Ramos (cell line): ENCODE measurements around the gene ANKRD13B.

Experiments used
- in situ Hi-C: fragments of 300-500 bp; cut with MboI; formaldehyde crosslinking; loops from one replicate; pipeline ENCODE4 v1.14.3; 2022; ENCODE audit warnings: low sequenced_read_pairs; ENCODE audit not compliant: unreplicated experiment

The ANKRD13B gene

GRCh38 chr17:29578626-29579485 lies 14.1 kb upstream of the ANKRD13B start:
- in situ Hi-C loops = loop anchor here (10.0 kb wide), 1 partner anchor 206 kb away; no protein-coding TSS in a partner anchor

DNA sequence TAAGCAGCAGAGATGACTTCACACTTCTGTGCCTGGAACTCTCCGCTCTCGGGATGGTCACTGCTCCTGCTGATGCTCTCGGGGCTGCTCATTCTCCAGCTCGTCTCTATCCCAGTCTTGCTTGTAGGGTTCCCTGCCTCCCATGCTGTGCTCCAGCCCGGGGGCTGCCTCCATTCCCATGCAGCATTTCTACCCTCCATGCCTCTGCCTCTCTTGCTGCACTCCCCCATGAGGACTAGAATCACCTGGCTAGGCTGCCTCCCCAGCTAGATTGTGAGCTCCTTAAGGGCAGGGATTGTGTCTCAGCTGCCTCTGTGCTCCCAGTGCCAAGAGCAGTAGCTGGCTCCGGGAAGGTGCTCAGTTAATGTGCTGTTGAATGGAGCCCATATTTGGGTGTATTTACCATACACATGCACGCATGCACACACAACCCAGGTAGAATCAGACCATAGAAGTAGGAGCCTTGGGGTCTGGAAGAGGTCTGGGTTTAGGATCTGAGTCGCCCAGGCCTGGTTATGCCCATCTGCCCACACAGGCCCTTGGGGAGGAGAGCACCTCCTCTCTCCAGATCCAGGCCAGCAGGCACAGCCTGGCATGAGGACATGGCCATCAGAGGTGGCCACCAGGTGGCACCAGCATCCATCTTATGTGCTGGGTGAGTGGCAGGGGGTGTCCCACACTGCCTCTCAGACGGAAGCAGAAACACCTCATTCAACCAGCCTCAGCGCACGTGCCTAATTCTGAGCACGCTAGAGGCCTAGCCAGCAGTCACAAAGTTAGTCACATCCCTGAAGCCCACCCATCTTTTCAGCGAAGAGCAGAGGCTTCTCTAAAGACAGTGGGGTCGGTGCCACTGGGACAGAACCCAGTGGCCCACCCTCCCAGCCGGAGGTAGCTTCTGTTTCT lies 12.8 kb upstream of the ANKRD13B start:
- in situ Hi-C loops = loop anchor here (10.0 kb wide), 1 partner anchor 205 kb away; no protein-coding TSS in a partner anchor

DNA sequence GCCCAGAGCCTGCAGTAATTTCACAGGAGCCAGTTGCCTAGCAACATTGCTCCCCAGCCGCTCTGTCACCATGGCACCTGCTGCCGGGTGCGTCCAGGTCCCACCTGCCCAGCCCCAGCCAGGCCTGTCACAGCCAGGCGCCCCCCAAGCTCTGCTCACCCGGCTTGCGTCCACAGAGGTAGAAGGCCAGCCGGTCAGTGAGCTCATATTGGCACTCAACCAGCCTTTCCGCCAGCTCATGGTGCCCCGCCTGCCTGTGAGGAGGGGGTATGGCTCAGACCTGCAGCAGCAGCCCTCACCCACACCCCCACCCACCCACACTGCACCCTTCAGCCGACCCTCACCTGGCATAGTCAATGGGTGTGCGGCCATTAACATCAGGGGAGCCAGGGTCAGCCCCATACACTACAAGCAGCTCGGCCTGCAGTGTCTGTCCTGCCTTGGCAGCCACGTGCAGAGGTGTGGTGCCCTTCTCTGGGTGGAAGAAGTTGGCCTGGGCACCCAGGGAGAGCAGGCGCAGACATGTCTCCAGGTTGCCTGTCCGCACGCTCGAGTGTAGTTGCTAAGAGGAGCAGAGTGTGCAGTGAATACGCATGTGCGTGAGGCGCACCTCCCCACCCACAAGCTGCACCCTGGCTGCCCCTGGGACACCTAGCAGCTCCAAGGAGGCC lies 11.2 kb upstream of the ANKRD13B start:
- in situ Hi-C loops = no loop called here

DNA sequence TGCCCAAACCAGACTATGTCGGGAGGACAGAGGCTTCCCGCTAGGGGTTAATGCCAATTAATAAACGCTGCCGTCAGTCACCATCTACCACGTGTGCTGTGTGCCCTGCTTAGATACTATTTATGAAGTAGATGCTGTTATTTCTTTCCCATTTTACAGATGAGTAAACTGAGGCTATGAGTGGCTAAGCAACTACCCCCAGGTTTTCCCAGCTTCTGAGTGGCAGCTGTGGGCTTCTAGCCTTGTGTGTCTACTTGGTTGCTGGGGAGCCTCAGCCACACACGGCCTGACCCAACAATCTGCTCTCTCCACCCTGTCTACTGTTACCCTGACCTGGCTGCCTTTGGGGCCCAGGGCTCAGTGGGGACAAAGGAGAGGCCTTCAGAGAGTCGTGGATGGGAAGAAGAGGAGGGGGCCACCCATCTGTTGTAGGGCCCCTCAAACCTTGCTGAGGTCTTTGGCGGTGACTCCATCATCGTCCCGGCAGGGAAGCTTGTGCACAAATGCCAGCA lies 10.6 kb upstream of the ANKRD13B start:
- in situ Hi-C loops = no loop called here

- in situ Hi-C loops = no loop called here
Observed at GRCh38 chr17:29582772-29583171, 10.2 kb upstream of the ANKRD13B start.

DNA sequence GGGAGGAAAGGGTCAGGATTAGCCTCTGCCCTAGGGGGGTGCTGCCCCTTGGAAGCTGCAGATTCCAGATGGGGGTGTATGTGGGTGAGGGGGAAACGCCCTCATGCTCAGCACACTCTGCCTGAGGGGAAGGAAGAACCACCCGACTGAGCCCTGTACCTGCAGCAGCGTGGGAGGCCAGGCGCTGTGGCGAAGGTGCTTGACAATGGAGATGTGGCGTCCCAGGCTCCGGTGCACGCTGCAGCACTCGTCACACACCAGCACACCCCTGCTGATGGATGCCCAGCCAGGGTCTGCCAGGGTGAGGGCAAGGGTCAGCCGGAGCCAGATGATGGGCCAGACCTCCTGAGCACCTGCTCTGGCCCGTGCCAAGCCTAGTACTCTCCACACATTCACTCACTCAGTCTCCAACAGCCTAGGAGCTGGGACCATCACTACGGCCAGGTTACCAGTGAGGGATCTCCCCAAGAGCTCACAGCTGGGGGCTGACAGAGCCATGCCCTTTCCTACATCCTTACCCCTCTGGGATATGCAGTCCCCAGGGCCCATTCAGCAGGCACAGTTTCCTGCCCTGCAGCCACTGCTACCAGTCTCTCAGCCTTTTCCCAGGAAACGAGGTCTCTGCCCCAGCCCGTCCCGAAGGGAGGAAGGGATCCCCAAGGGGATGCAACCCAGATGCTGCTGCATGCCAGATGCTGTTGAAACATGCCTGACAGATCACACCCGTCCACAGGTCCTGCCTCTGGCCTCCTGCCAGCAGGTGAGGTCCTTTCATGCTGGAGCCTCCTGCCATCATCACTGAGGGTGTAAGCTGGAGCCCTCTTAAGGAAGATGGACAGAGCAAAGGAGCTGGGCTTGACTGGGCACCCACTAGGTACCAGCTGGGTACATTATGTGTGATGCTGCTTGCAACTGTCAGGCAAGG lies 9.3 kb upstream of the ANKRD13B start:
- in situ Hi-C loops = no loop called here

DNA sequence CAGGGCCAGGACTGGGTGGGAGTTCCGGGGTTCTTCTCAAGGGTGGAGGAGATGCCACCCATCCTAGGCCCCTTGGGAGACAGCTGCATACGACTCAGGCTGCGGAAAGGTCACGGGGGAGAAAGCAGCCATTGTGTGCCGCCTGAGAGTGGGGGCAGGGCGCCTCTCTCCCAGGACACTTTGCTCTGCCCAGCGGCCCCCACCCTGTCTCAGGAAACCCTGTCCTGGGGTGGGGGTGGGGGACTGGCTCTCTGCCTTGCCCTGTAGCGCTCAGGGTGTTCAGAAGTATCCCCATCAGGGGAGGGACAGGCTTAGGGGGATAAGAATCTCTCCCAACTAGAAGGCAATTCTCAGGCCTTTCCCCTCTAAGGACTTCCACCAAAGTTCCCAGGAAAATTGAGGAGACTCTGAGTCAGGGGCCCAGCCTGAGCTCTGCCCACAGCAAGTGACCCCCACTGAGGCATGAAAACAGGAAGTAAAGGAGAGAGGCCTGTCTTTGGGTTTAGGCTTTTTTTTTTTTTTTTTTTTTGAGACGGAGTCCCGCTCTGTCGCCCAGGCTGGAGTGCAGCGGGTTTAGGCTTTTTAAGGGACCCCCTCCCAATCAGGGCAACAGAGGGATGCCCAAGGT lies 8.4 kb upstream of the ANKRD13B start:
- in situ Hi-C loops = no loop called here

DNA sequence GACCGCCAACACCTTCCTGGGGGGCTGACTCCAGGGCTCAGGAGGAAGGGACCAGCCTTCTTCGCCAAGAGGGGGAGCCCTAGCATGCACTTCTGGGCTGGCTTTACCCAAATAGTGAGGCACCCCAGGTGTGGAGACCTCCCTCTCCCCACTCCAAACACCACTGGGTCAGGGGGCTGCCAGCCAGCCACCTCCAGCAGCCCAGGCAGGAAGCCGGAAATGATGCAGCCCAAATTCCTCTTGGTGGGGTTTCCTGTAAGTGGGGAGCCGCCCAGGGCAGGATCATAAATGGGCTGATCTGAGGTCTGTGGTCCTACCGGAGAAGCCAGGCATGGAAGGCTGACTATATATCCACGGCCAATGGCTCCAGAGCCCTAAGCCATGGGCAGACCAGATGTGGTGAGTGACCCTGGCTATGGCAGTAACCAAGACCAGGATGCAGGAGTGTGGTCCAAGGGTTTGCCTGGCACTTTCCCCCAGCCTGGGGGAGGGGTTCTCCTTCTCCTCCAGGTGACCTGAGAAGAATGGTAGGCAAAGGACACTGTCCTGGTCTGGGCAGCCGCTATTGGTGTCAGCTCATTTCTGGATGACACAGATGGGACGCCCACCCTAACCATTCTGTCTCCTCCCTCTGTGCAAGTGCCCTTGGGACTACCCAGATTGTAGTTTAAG lies 7.7 kb upstream of the ANKRD13B start:
- in situ Hi-C loops = no loop called here

DNA sequence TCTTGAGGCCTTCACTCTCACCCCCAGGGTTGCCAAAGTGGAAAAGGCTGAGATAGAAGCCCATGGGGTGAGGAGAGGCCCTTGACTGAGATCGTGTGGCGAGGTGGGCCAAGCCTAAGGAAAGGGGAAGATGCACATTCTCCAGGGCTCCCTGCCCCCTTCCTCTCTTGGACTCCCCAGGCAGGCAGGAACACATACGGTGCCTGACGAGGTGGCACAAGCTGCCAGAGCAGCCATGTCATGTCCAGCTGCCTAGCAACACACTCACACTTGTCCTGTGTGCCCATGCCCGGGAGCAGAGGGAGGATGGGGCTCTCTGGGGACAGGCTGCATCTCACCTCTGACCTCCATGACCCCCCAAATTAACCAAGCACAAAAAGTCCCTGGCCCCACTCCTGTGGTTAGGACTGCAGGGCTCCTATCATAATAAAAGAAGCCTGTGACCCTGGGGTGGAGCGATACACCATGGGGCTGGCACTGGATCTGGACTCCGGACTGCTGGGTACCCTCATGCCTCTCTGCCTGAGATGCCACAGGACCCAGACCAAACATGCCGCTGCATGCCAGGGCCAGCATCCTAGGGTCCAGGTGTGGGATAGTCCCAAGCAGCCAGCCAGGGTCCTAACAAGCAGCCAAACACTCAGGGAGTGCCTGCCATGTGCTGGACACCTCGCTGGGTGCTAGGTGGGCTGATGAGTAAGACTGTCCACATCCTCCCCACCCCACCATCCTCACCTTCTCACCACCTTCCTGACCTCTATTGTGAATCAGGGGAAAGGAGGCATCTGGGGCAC lies 6.1 kb upstream of the ANKRD13B start:
- in situ Hi-C loops = no loop called here

DNA sequence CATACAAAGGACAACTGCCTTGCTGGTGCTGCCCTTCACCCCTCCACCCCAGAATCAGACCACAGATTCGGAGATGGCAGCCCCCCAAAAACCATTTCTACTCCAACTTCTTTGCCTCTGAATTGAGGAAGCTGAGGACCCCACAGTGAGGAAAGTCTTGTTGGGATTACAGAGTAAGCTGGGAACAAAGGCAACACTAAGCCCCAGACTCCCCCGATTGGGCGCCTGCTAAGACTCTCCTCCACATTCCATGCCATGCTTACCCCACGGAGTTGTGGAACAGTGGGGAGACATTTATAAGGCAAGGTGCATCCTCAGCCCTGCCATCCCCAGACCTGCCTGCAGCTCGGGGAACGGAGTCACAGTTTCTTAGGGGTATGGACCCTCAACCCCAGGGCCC lies 5.3 kb upstream of the ANKRD13B start:
- in situ Hi-C loops = no loop called here

DNA sequence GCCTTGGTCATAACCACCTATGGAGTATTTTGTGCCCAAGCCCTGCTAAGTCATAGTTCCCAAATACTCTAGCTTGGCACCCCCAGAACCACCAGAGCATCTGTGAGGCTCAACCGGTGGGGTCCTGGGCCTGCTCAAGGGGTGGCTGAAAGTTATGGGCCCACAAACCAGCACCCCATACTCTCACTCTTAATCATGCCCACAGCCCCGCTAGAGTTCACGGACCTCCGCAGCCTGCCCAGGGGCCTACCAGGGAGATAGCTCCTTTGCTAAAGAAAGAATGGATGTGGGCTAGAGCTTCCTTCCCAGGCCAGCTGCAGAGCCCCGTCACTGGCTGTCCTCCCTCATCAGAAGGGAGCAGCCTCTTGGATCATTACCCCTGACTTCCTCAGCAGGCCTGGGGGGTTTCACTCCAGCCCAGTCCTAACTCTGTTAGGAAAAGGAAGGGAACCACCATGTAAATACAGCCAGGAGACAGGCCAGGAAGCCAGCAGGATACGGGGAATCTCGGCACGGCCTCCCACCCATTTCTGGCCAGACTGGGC lies 4.8 kb upstream of the ANKRD13B start:
- in situ Hi-C loops = no loop called here

GRCh38 chr17:29588562-29589411 lies 4.1 kb upstream of the ANKRD13B start:
- in situ Hi-C loops = no loop called here

DNA sequence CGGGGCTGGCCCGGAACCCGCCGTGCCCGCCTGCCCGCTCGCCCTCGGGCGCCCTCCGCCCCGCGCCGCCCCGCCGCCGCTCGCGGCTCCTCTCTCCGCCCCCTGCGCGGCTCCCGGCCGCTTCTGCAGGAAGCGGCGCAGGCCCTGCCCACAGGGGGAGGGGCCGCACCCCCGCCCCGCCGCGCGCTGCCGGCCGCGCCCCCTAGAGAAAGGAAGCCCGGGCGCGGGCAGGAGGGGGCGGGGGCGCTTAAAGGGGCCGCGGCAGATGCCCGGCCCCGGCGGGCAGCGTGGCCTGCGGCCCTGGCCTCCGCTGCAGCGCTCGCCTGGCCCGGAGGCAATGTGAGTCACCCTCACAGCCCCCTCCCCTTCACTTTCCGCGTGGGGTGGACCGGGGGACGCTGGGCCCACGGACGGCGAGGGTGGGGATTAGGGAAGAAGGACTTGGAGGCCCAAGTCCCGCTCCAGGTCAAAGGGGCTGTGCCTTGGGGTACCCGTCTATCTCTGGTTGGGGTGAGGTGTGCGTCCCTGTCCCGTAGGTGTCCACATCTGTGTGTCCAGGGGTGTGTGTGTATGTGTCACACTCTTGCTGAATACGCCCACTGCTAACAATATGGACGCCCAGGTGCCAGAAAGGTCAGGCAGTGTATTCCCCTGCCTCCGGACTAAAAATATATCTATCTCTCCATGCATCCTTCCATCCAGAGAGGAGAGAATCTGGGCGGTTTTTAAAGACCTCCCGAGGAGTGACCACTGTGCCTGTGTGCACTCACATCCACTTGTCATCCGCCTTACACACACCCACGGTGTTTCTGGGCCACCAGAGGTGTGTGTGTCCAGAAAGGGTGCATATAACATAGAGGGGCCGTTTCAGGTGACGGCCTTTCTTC lies 3.2 kb upstream of the ANKRD13B start, which contains the start of gene GIT1:
TSS of gene GIT1 (minus strand) at position 125 of the 887 bp plus-strand sequence. CDS start 270 bp downstream, outside the sequence.
- in situ Hi-C loops = no loop called here

DNA sequence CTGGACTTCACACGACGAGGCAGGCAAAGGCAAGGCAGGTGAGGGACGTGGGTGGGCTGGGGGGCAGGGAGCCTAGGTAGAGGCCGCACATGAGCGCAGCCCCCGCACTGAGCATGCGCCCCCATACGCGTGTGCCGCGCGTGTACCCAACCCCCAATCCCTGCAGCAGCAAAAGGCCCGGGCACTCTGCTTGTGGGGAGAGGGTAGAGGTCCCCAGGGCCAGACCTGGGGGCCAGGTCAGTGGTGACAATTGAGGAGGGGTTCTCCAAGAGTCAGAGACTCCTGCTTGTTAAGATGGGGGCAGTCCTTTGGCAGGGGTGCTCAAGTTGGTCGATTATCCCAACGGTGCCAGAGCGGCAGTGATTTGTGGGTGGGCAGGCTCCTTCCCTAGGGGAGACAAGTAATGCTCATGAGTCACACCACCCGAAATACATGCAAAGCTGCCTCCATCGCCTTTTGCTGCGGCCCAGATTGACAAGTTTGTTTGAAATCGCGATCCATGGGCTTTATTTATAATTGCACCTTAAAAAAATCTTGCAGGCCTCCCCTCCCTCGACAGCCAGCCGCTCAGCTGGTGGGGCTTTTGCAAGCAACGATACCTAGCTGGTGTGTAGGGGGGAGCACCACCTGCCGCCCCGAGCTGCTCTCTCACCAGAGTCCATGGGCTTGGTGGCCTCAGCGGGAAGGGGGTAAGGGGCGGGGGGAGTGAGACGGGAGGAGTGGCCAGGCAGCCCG lies 2.4 kb upstream of the ANKRD13B start:
- in situ Hi-C loops = no loop called here
